Naive thymus-derived CD8-positive, alpha-beta T cell (primary cell): ENCODE data around the gene NRG4. TPM values are rescaled to one million over a fixed set of nuclear protein-coding genes. Genes with fewer than 3 reads are reported as not detected.
"Not testable (repeated sequence)": the region's sequence is repeated elsewhere in the genome, so short reads cannot be mapped to it uniquely, and the experiment has no call there.

Experiments used
- ATAC-seq, 2 donors: fragments of 150-1000 bp; cut with Tn5 transposase in 1 of 2; sonication (Bioruptor Pico), chemical (Tn5 transposase) in 1 of 2; 1 replicate in 1 of 2; 2 replicates in 1 of 2; pipeline ENCODE4 v1.10.0; 2021; ENCODE audit warnings: mild to moderate bottlenecking in 2 of 2, moderate library complexity in 2 of 2
- POLR2A ChIA-PET: fragments of 350-600 bp; sonication (Branson Sonifier 250); formaldehyde crosslinking; loops from one replicate; lab custom pipeline; 2021; ENCODE audit warnings: antibody characterized with exemption; lab: Charles Lee
- DNase-seq, 10 donors: peaks; one replicate each; pipeline versions ENCODE4 v3.0.0 to v3.0.0-alpha.2; 2020 to 2022
- H3K27ac Mint-ChIP-seq, 10 donors: one replicate each; pipeline ENCODE4 v1.8.0; 2020 to 2022; ENCODE audit warnings: mild to moderate bottlenecking in 10 of 10, mixed read lengths in 10 of 10, moderate library complexity in 4 of 10, inconsistent platforms in 1 of 10
- H3K27me3 Mint-ChIP-seq, 5 donors: one replicate each; pipeline ENCODE4 v1.8.0; 2021 to 2022; ENCODE audit warnings: mixed read lengths in 5 of 5
- H3K36me3 Mint-ChIP-seq, 3 donors: one replicate each; pipeline ENCODE4 v1.8.0; 2020 to 2022; ENCODE audit warnings: mixed read lengths in 3 of 3, mild to moderate bottlenecking in 2 of 3, inconsistent platforms in 1 of 3
- H3K4me1 Mint-ChIP-seq, 4 donors: one replicate each; pipeline ENCODE4 v1.8.0; 2021 to 2022; ENCODE audit warnings: mixed read lengths in 4 of 4
- H3K4me3 Mint-ChIP-seq, 10 donors: one replicate each; pipeline ENCODE4 v1.8.0; 2020 to 2022; ENCODE audit warnings: mild to moderate bottlenecking in 10 of 10, mixed read lengths in 10 of 10, moderate library complexity in 6 of 10, inconsistent platforms in 1 of 10
- H3K9me3 Mint-ChIP-seq, 9 donors: one replicate each; pipeline ENCODE4 v1.8.0; 2020 to 2022; ENCODE audit warnings: mixed read lengths in 9 of 9, mild to moderate bottlenecking in 3 of 9, inconsistent platforms in 1 of 9, moderate library complexity in 1 of 9
- polyA plus RNA-seq, 3 donors: library from polyadenylated mRNA; unstranded; fragments of 300-500 nt; fragmentation: Illumina TruSeq; gene quantifications; one replicate each; pipeline ENCODE4 v1.2.3, GENCODE V29; 2021
- total RNA-seq, 8 experiments: library from RNA in 2 of 8; stranded (reverse) in 2 of 8; gene quantifications; one replicate each; pipeline ENCODE4 v1.2.3 and lab custom pipeline; 2021 to 2026

The NRG4 gene, protein sequence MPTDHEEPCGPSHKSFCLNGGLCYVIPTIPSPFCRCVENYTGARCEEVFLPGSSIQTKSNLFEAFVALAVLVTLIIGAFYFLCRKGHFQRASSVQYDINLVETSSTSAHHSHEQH
- total RNA-seq, result not detected
- not detected for polyA plus RNA-seq
- 0 to 0.34 (median 0.04) reads per million in 6 experiments for total RNA-seq (lab: John Stamatoyannopoulos, UW)

DNA sequence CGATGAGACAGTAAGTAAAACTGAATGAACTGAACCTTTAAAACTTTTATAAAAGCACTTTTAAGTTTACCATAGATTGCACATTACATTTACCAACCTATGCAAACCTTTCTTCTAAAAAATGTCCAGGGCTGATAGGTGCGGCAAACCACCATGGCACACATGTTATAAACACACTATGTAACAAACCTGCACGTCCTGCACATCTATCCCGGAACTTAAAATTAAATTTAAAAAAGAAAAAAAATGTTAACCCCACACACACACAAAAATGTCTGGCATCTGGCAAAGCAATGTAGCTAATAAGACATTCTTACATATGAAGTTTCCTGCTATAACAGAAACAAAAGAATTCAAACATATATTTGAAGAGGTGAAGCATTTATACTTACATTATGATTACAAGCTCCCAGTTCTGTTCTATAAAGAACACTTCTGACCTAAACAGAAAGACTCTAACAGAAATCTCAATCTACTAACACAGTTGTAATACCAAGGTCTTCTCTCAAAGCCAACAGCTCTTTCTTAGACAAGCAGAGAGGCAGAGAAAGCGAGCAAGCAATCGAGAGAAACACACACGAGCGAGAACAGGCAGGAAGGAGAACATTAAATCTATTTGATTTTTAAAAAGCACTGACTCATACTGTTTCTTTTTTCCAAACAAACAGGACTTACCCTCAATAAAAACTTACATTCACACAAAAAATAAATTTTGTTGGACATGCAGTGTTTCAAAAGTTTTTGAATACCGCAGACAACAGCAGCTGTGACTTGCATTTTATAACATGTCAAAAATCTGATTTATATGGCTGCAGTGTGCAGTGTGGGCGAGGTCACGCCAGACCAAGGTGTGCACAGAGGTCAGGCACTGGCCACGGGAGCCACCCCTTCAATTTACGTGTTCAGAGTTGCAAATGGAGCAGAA, at the start of gene NRG4:
TSS of gene NRG4 (minus strand) at position 798 of the 925 bp plus-strand sequence. CDS start 1,194 bp downstream, outside the sequence.
- H3K36me3 Mint-ChIP-seq, result peaks cover 0 to 17% (median 0%) of the 10 kb centered on the region in 3 donors
- no peak for DNase-seq
- H3K27ac Mint-ChIP-seq, result peak within 1 kb of the TSS in 2 of 10 donors; percentile 10 to 29
- peaks cover 0 to 25% (median 8%) of the 10 kb centered on the region in 9 donors for H3K9me3 Mint-ChIP-seq
- H3K27me3 Mint-ChIP-seq, result peaks cover 6 to 39% (median 26%) of the 10 kb centered on the region in 5 donors
- H3K4me1 Mint-ChIP-seq, result peaks cover 2 to 7% (median 6%) of the 10 kb centered on the region in 4 donors
- POLR2A ChIA-PET, result no interaction called here
- H3K4me3 Mint-ChIP-seq, result peak within 1 kb of the TSS in 5 of 10 donors; percentile 5 to 52 (median 15)
- ATAC-seq, result no peak

DNA sequence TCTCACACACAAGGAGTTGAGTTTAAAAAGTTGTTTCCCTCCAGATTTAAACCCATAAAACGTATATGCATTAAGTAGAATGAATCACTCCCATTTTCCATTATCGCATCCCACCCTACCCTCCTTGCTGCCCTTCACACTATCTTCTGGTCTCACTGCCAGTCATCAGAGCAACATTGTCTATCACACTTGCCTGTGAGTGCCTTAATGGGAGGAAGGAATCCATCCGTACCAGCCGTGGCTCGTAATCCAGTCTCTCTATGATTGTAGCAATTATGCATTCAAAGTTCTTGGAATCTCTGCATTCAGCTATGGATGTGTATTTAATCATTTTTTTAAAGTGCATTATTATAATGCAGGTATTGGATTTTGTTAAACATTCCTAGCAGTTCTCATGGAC, 49.5 kb upstream of the NRG4 start:
- Mint-ChIP-seq H3K27me3 (peaks cover 44 to 86% (median 60%) of the 10 kb centered on the region in 5 donors), H3K4me1 (peaks cover 15 to 38% (median 27%) of the 10 kb centered on the region in 4 donors), H3K4me3 (peak overlapping the region in 1 of 10 donors; percentile 30), H3K27ac (no peak overlapping the region), H3K36me3 (no peaks in the 10 kb centered on the region), H3K9me3 (no peaks in the 10 kb centered on the region)
- no peak for DNase-seq
- ATAC-seq, result no peak
- POLR2A ChIA-PET, result no interaction called here

DNA sequence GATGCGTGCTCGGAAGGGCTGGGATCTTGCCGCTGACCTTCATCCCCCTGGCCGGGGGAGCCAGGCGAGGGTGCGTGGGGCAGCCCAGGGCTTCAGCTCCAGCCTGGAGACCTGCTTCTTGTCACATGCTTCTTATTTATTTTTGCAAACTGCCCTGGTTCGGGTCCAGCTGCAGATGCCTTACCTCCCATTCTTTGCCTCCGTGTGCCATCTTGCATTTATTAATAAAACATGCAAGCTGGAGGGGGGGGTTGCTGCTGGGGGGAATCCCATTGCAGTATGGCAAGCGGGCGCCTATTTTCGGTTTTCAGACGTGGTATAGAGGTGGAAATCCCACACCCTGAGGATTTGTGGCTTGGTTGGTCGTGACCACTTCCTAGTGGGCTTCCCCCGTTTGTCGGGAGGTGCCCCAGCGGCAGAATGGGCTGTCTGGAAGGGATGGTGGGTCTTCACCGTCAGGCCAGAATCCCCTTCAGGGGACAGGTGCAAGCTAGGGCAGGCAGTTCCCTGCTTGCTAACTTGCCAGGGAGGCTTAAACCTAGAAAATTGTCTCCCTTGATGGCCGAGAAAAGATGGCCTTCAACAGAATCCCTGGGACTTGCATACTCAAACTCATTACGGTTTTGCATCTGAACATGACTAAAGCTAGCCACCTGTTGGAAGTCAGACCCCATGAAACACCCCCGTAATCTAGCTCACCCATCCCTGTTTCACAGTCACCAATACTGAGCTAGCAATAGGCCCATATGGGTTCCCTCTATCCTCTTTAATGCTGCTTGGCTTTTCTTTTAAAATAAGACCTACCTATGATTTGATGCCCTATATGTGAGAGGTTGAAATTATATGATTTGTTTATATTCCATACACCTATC, 48.1 kb upstream of the NRG4 start:
- H3K27ac Mint-ChIP-seq, result peak overlapping the region in 1 of 10 donors; percentile 76
- H3K4me3 Mint-ChIP-seq, result peak overlapping the region; percentile 60 to 89 (median 76)
- H3K36me3 Mint-ChIP-seq, result no peaks in the 10 kb centered on the region
- peaks cover 11 to 35% (median 21%) of the 10 kb centered on the region in 4 donors for H3K4me1 Mint-ChIP-seq
- POLR2A ChIA-PET, result no interaction called here
- peaks cover 43 to 86% (median 59%) of the 10 kb centered on the region in 5 donors for H3K27me3 Mint-ChIP-seq
- peak in 2 of 10 donors; percentile 19 to 21 for DNase-seq
- no peaks in the 10 kb centered on the region for H3K9me3 Mint-ChIP-seq
- peak; percentile 36 to 67 for ATAC-seq

DNA sequence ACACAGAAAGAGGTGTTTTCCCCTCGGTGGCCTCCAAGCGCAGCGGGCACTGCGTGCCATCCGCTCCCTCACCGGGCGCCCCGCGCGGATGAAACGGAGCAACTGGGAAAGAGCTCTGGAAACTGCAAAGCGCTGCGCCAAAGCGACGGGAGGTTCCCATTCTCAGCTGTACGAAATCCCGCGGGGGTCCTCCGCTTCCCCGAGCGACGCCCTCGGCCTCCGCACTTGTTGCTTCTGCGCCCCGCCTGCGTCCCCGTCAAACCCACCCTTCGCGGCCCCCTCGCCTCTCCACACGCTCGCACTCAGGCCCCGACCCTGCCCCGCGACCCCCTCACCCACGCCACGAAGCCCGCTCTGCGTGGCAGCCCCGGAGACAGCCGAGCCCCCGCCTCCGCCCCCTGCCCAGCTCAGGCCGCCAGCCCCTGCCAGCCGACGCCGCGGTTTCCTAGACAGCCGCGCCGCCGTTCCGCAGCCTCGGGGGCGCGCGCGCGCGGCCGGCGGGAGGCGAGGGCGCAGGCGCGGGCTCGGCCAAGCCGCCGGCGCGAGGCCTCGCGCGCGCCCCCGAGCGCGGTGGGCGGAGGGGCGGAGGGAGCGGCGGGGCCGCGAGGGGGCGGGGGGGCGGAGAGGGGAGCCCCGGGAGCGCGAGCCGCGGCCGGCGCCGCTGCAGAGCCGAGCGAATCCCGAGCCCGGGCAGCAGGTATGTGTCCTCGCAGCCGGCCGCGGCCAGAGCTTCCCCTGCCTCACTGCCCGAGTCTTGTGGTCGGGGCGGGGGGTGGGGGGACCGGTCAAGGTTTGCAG, 47.3 kb upstream of the NRG4 start, which contains the start of gene TMEM266:
TSS of gene TMEM266 (plus strand) at position 666 of the 798 bp plus-strand sequence. CDS start 74,279 bp downstream, outside the sequence.
- Mint-ChIP-seq H3K4me3 (peak within 1 kb of the TSS; percentile 71 to 89 (median 84)), H3K9me3 (no peaks in the 10 kb centered on the region), H3K4me1 (peaks cover 7 to 29% (median 16%) of the 10 kb centered on the region in 4 donors), H3K27me3 (peaks cover 41 to 77% (median 53%) of the 10 kb centered on the region in 5 donors), H3K27ac (peak within 1 kb of the TSS in 2 of 10 donors; percentile 43 to 76), H3K36me3 (no peaks in the 10 kb centered on the region)
- DNase-seq, result peak in 3 of 10 donors; percentile 14 to 27 (median 17)
- POLR2A ChIA-PET, result no interaction called here
- ATAC-seq, result peak; percentile 24 to 48

GRCh38 chr15:76058714-76059319, 46.6 kb upstream of the NRG4 start:
- Mint-ChIP-seq H3K36me3 (no peaks in the 10 kb centered on the region), H3K9me3 (no peaks in the 10 kb centered on the region), H3K4me3 (peak overlapping the region; percentile 71 to 88 (median 84)), H3K27me3 (peaks cover 41 to 70% (median 53%) of the 10 kb centered on the region in 5 donors), H3K27ac (peak overlapping the region in 1 of 10 donors; percentile 43), H3K4me1 (peaks cover 7 to 29% (median 16%) of the 10 kb centered on the region in 4 donors)
- POLR2A ChIA-PET, result no interaction called here
- DNase-seq, result no peak
- peak; percentile 12 to 40 for ATAC-seq

GRCh38 chr15:76057332-76058000, 45.2 kb upstream of the NRG4 start:
- POLR2A ChIA-PET, result no interaction called here
- peak in 6 of 10 donors; percentile 14 to 52 (median 34) for DNase-seq
- peaks cover 32 to 57% (median 44%) of the 10 kb centered on the region in 5 donors for H3K27me3 Mint-ChIP-seq
- H3K4me3 Mint-ChIP-seq, result peak overlapping the region in 5 of 10 donors; percentile 26 to 55 (median 31)
- peaks cover 7 to 29% (median 16%) of the 10 kb centered on the region in 4 donors for H3K4me1 Mint-ChIP-seq
- H3K27ac Mint-ChIP-seq, result peak overlapping the region in 1 of 10 donors; percentile 27
- no peak for ATAC-seq
- H3K36me3 Mint-ChIP-seq, result no peaks in the 10 kb centered on the region
- H3K9me3 Mint-ChIP-seq, result no peaks in the 10 kb centered on the region

GRCh38 chr15:76056931-76057330, 44.7 kb upstream of the NRG4 start:
- DNase-seq (no peak), ATAC-seq (peak in 1 of 2 donors; percentile 39)
- H3K9me3 Mint-ChIP-seq, result no peaks in the 10 kb centered on the region
- H3K27me3 Mint-ChIP-seq, result peaks cover 29 to 53% (median 43%) of the 10 kb centered on the region in 5 donors
- peak overlapping the region in 2 of 10 donors; percentile 34 to 55 for H3K4me3 Mint-ChIP-seq
- POLR2A ChIA-PET, result no interaction called here
- H3K27ac Mint-ChIP-seq, result peak overlapping the region in 1 of 10 donors; percentile 27
- H3K4me1 Mint-ChIP-seq, result peaks cover 7 to 29% (median 16%) of the 10 kb centered on the region in 4 donors
- no peaks in the 10 kb centered on the region for H3K36me3 Mint-ChIP-seq

DNA sequence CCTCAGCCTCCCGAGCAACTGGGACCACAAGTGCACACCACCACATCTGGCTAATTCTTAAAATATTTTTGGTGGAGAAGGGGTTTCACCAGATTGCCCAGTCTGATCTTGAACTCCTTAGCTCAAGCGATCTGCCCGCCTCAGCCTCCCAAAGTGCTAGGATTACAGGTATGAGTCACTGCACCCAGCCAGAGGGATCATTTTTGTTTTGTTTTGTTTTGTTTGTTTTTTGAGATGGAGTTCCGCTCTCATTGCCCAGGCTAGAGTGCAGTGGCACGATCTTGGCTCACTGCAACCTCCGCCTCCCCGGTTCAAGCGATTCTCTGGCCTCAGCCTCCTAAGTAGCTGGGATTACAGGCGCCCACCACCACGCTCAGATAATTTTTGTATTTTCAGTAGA, 42.0 kb upstream of the NRG4 start:
- POLR2A ChIA-PET, H3K4me3 Mint-ChIP-seq, ATAC-seq, DNase-seq, H3K36me3 Mint-ChIP-seq, H3K9me3 Mint-ChIP-seq, H3K27ac Mint-ChIP-seq: not testable (repeated sequence)
- Mint-ChIP-seq H3K4me1 (peaks cover 7 to 24% (median 13%) of the 10 kb centered on the region in 4 donors), H3K27me3 (peaks cover 21 to 36% (median 31%) of the 10 kb centered on the region in 5 donors)

DNA sequence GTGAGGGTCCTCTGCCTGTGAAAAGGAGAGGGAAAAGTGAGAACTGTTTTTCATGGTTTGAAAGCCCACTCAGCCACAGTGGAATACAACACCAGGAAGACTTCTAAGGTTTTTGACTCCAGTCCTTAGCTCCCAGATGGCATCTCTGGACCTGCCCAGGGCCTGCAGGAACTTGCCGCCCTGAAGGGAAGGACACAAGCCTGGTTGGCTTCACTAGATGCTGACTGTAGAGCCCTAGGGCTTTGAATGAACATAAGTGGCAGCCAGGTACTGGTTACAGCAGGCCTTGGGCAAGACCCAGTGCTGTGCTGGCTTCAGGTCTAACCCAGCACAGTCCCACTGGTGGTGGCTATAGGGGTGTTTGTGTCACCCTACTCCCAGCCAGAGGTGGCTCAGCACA, 26.3 kb upstream of the NRG4 start:
- Mint-ChIP-seq H3K4me3 (no peak overlapping the region), H3K4me1 (no peaks in the 10 kb centered on the region), H3K27me3 (peaks cover 13 to 47% (median 16%) of the 10 kb centered on the region in 5 donors), H3K27ac (no peak overlapping the region), H3K9me3 (peaks cover 10 to 47% (median 33%) of the 10 kb centered on the region in 9 donors), H3K36me3 (peaks cover 0 to 40% (median 10%) of the 10 kb centered on the region in 3 donors)
- POLR2A ChIA-PET, result no interaction called here
- ATAC-seq, result no peak
- DNase-seq, result no peak

DNA sequence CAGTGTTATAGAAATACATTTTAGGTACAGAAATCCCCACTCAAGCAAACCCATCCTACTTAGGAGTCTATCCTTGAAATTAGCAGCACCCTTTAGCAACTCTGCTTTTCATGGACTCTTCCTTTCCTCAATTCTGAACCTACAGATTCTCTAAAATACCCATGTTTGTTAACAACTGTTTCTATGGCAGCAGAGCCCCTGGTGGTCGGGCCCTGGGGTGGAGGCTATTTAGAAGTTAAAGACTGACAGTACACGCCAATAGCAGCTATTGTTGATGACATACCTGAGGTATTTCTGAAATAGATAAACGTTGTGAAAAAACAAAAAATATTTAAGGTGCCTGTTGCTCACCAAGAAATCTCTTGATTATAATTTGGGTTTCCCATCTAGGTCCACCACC, 23.4 kb upstream of the NRG4 start:
- no peak overlapping the region for H3K4me3 Mint-ChIP-seq
- ATAC-seq, result no peak

More for the DNA sequence above, 23.4 kb upstream of the NRG4 start:
- Mint-ChIP-seq H3K4me1 (no peaks in the 10 kb centered on the region), H3K9me3 (peaks cover 2 to 21% (median 15%) of the 10 kb centered on the region in 9 donors), H3K27me3 (peaks cover 0 to 19% (median 10%) of the 10 kb centered on the region in 5 donors), H3K27ac (no peak overlapping the region), H3K36me3 (peaks cover 0 to 20% (median 2%) of the 10 kb centered on the region in 3 donors)
- DNase-seq, result no peak
- POLR2A ChIA-PET, result no interaction called here
